ENCODE measurements around the gene IL12RB2. TPM values are rescaled to one million over a fixed set of nuclear protein-coding genes. Genes with fewer than 3 reads are reported as not detected.
"Not testable (repeated sequence)": the region's sequence is repeated elsewhere in the genome, so short reads cannot be mapped to it uniquely, and the experiment has no call there.

The IL12RB2 gene
- total RNA-seq, 4 donors from 2014 or later = 1.3 to 7.6 (median 3.5) TPM

DNA sequence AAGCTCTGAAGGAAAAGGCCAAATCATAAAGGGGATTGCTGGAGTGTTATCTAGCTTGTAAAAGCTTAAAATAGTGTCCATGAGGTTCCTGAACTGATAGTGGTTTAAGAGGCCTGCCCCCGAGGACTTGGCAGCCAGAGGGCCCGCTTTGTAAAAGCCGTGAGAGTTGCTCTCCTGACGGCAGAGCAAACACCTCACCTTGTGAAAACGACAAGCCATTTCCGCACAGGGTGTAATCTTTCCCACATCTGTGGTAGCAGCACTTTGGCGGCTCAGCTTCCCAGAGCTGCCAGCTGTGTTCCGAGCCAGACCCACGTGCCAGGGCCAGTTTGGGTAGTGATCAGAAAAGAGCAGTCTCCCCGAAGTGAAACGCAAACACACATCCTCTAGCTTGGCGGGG is 85.6 kb downstream of the IL12RB2 start:
- intact Hi-C loops (cut with DNase I) = no loop called here
- Histone ChIP-seq H3K4me3 (no peak overlapping the region), H3K27ac (peak overlapping the region; percentile 11 to 70 (median 44)), H3K27me3 (no peaks in the 10 kb centered on the region), H3K36me3 (peaks cover 0 to 29% (median 0%) of the 10 kb centered on the region in 3 donors), H3K4me1 (peaks cover 0 to 42% (median 23%) of the 10 kb centered on the region in 3 donors), H3K9me3 (no peaks in the 10 kb centered on the region)
- no peak for DNase-seq
- TF ChIP-seq, protein P1, sequence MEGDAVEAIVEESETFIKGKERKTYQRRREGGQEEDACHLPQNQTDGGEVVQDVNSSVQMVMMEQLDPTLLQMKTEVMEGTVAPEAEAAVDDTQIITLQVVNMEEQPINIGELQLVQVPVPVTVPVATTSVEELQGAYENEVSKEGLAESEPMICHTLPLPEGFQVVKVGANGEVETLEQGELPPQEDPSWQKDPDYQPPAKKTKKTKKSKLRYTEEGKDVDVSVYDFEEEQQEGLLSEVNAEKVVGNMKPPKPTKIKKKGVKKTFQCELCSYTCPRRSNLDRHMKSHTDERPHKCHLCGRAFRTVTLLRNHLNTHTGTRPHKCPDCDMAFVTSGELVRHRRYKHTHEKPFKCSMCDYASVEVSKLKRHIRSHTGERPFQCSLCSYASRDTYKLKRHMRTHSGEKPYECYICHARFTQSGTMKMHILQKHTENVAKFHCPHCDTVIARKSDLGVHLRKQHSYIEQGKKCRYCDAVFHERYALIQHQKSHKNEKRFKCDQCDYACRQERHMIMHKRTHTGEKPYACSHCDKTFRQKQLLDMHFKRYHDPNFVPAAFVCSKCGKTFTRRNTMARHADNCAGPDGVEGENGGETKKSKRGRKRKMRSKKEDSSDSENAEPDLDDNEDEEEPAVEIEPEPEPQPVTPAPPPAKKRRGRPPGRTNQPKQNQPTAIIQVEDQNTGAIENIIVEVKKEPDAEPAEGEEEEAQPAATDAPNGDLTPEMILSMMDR (IDR thresholded peaks at IDR 0.05) = no peak
- TF ChIP-seq POLR2A (IDR thresholded peaks at IDR 0.05) = no peak
- 39 to 72% methylated on average over 5 to 9 of the region's 12 CpGs for WGBS, 2 donors

DNA sequence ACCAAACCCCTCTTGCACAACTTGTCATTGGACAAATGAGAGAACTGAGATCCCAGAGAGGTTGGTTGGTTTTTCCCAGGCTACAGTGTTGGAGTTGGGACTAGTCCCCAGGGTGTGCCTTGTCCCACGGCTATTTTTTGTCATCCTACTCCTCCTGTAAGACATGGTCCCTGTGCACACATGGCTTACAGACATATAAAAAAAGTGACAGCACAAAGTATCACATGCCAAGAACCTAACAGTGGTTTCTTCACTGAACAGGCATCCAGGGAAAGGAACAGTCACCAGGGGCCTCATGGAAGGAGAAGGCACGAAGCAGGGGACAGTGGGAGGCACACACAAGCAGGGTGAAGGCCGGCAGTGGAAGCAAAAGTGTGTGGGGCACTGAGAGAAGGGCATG is 86.1 kb downstream of the IL12RB2 start:
- 53 to 64% methylated on average over 3 of the region's 3 CpGs for WGBS, 2 donors
- Histone ChIP-seq H3K9me3 (no peaks in the 10 kb centered on the region), H3K4me1 (peaks cover 0 to 42% (median 23%) of the 10 kb centered on the region in 3 donors), H3K4me3 (no peak overlapping the region), H3K27me3 (no peaks in the 10 kb centered on the region), H3K27ac (peak overlapping the region; percentile 11 to 70 (median 44)), H3K36me3 (peaks cover 0 to 29% (median 0%) of the 10 kb centered on the region in 3 donors)
- TF ChIP-seq, protein P1 (IDR thresholded peaks at IDR 0.05) = no peak
- no peak for TF ChIP-seq POLR2A (IDR thresholded peaks at IDR 0.05)
- no peak for DNase-seq
- intact Hi-C loops (cut with DNase I) = no loop called here

DNA sequence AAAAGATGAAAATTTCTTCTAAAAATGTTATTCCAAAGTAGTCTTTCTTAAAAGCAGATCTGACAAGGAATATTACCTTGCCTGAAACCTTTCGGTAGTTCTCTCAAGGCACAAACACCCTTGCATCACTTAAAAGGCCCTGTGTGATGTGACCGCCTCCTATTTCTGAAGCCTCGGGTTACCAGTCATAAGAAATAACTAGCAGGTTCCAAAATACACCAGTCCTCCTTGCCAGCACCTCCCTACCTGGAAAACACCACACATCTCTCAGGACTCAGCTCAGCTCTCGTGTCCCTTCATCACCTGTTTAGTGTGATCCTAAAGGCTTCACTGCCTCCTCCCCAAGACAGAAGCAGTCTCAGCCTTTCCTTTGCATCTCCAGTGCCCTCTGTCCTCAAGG is 86.9 kb downstream of the IL12RB2 start:
- WGBS, 2 donors = 93 to 95% methylated on average over 4 of the region's 4 CpGs
- peaks cover 0 to 29% (median 0%) of the 10 kb centered on the region in 3 donors for H3K36me3 ChIP-seq
- H3K27me3 ChIP-seq = no peaks in the 10 kb centered on the region
- H3K4me1 ChIP-seq = peaks cover 0 to 40% (median 23%) of the 10 kb centered on the region in 3 donors
- no peaks in the 10 kb centered on the region for H3K9me3 ChIP-seq
- no peak overlapping the region for H3K27ac ChIP-seq
- no peak overlapping the region for H3K4me3 ChIP-seq
- no peak for DNase-seq
- intact Hi-C loops (cut with DNase I) = no loop called here
- TF ChIP-seq POLR2A (IDR thresholded peaks at IDR 0.05) = no peak
- TF ChIP-seq, protein P1 (IDR thresholded peaks at IDR 0.05) = no peak

DNA sequence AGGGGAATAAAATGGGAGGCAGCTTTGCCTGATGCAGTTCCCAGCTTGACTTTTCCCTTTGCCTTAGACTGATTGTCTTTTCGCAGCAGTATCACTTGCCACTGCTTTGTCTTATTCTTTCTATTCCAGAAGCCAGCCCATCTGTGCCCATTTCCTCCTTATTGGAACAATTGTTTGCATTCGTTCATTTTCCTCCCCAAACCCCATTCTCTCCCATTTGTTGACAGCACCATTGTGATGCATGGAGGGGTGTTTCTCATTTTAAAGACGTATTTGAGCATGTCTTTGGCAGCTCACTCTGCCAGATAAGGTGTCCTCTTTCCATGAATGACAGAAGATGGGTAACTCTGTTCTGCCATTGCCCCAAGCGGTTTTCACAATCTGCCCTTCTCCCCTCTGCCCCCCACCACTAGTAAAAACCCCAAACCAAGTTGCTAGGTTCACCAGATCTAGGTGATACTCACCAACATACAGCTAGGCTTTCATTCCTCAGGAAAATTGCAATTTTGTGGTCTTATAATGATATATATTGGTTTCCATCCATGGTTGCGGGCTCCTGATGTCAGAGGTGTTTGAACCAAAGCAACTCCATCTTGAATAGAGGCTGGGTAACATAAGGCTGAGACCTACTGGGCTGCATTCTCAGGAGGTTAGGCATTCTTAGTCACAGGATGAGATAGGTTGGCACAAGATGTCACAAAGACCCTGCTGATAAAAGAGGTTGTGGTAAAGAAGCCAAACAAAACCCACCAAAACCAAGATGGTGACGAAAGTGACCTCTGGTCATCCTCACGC is 91.7 kb downstream of the IL12RB2 start:
- Histone ChIP-seq H3K4me1 (peaks cover 0 to 14% (median 0%) of the 10 kb centered on the region in 3 donors), H3K27me3 (no peaks in the 10 kb centered on the region), H3K27ac (no peak overlapping the region), H3K4me3 (no peak overlapping the region), H3K9me3 (no peaks in the 10 kb centered on the region), H3K36me3 (peaks cover 0 to 29% (median 0%) of the 10 kb centered on the region in 3 donors)
- 80 to 81% methylated on average over 7 of the region's 7 CpGs for WGBS, 2 donors
- TF ChIP-seq POLR2A (IDR thresholded peaks at IDR 0.05) = no peak
- intact Hi-C loops (cut with DNase I) = no loop called here
- DNase-seq = no peak

DNA sequence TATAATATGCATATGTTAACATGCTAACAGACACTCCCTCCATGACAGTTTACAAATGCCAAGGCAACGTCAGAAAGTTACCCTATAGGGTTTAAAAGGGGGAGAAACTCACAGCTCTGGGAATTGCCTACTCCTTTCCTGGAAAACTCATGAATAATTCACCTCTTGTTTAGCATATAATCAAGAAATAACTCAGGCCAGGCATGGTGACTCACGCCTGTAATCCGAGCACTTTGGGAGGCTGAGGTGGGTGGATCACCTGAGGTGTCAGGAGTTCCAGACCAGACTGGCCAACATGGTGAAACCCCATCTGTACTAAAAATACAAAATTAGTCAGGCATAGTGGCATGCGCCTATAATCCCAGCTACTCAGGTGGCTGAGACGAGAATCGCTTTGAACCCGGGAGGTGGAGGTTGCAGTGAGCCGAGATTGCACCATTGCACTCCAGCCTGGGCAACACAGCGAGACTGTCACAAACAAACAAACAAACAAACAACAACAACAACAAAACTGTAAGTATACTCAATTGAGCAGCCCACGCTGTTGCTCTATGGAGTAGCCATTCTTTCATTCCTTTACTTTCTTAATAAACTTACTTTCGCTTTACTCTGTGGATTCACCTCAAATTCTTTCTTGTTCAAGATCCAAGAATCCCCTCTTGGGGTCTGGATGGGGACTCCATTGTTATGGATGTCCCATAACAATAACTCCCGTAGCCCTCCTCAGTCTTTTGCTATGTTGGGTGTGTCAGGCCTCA is 92.5 kb downstream of the IL12RB2 start:
- 50 to 78% methylated on average over 12 of the region's 12 CpGs for WGBS, 2 donors
- Histone ChIP-seq H3K4me1 (peaks cover 0 to 17% (median under 1%) of the 10 kb centered on the region in 3 donors), H3K36me3 (peaks cover 0 to 21% (median 0%) of the 10 kb centered on the region in 3 donors)
- H3K27ac ChIP-seq; H3K27me3 ChIP-seq; H3K9me3 ChIP-seq; H3K4me3 ChIP-seq; intact Hi-C loops (cut with DNase I); DNase-seq: not testable (repeated sequence)

DNA sequence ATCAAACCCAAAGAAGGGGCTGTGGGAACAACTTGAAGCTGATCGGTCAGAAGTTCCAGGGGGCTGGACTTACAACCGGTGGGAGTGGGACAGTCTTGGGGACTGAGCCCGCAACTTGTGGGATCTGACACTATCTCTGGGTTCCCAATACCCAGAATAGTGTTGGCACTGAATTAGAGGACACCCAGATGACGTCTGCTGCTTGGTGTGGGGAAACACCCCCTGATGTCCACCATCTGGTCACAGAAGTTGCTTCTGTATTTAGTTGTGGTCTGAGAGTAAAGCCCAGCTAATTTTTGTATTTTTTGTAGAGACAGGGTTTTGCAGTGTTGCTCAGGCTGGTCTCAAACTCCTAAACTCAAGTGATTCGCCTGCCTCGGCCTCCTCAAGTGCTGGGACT is 93.8 kb downstream of the IL12RB2 start:
- Histone ChIP-seq H3K4me3 (no peak overlapping the region), H3K9me3 (no peaks in the 10 kb centered on the region), H3K36me3 (peaks cover 0 to 9% (median 0%) of the 10 kb centered on the region in 3 donors), H3K4me1 (peaks cover 0 to 29% (median 6%) of the 10 kb centered on the region in 3 donors), H3K27ac (no peak overlapping the region), H3K27me3 (no peaks in the 10 kb centered on the region)
- intact Hi-C loops (cut with DNase I) = no loop called here
- TF ChIP-seq, protein P1 (IDR thresholded peaks at IDR 0.05) = no peak
- no peak for TF ChIP-seq POLR2A (IDR thresholded peaks at IDR 0.05)
- no peak for DNase-seq
- WGBS, 2 donors = 83 to 89% methylated on average over 4 to 6 of the region's 6 CpGs
